ENCODE data around the gene ZNF107.
"Not testable (repeated sequence)": the region's sequence is repeated elsewhere in the genome, so short reads cannot be mapped to it uniquely, and the experiment has no call there.

The ZNF107 gene

DNA sequence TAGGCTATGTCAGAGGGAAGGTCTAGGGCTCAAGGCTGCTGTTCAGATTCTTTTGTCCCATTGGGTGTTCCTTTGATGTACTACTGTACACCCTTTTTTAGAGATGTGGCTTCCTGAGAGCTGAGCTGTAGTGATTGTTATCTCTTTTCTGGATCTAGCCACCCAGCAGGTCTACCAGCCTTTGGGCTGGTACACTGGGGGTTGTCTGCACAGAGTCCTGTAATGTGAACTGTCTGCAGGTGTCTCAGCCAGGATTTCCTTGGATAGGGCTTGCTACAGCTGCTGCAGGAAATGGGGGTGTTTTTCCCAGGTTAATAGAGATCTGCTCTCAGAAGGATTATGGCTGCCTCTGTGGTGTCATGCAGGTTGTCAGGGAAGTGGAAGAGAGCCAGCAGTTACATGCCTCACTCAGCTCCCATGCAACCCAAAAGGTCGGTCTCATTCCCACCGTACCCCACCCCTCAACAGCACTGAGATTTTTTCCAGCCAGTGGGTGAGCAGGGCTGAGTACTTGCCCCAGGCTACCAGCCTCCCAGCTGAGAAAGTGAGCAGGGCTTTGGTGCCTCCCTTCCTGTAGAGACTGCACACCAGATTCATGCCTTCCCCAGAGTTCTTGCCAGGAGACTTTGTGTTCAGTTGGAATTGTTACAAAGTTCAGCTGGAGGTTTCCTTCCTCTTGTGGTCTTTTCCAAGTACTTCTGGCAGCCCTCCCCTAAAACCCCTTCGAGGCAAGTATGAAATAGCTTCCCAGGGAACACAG, 63.3 kb downstream of the ZNF107 start:
- Histone ChIP-seq H3K9me3 (ENCODE audit: control insufficient read depth in 1 of 2, low read length in 2 of 2) (peaks cover 12 to 16% of the 10 kb centered on the region in 2 donors), H3K4me3 (ENCODE audit: low read depth in 1 of 2, low read length in 2 of 2) (no peak overlapping the region), H3K27ac (ENCODE audit: low read depth, low read length) (no peak overlapping the region), H3K9ac (ENCODE audit: low read depth in 1 of 2, low read length in 2 of 2) (no peak overlapping the region), H3K4me1 (ENCODE audit: control insufficient read depth in 1 of 2, insufficient read depth in 2 of 2, low read length in 2 of 2) (no peaks in the 10 kb centered on the region), H3K36me3 (ENCODE audit: control insufficient read depth in 1 of 2, insufficient read depth in 2 of 2, low read length in 2 of 2) (no peaks in the 10 kb centered on the region), H3K27me3 (ENCODE audit: control insufficient read depth in 1 of 2, insufficient read depth in 2 of 2, low read length in 2 of 2) (no peaks in the 10 kb centered on the region)

GRCh38 chr7:64733550-64734240, 67.8 kb downstream of the ZNF107 start:
- Histone ChIP-seq H3K27me3 (ENCODE audit: control insufficient read depth in 1 of 2, insufficient read depth in 2 of 2, low read length in 2 of 2) (no peaks in the 10 kb centered on the region), H3K9me3 (ENCODE audit: control insufficient read depth in 1 of 2, low read length in 2 of 2) (peaks cover 6 to 16% of the 10 kb centered on the region in 2 donors), H3K27ac (ENCODE audit: low read depth, low read length) (no peak overlapping the region), H3K4me3 (ENCODE audit: low read depth in 1 of 2, low read length in 2 of 2) (no peak overlapping the region), H3K9ac (ENCODE audit: low read depth in 1 of 2, low read length in 2 of 2) (no peak overlapping the region), H3K36me3 (ENCODE audit: control insufficient read depth in 1 of 2, insufficient read depth in 2 of 2, low read length in 2 of 2) (no peaks in the 10 kb centered on the region), H3K4me1 (ENCODE audit: control insufficient read depth in 1 of 2, insufficient read depth in 2 of 2, low read length in 2 of 2) (no peaks in the 10 kb centered on the region)

- H3K36me3 ChIP-seq (ENCODE audit: control insufficient read depth in 1 of 2, insufficient read depth in 2 of 2, low read length in 2 of 2) = no peaks in the 10 kb centered on the region
- H3K9ac ChIP-seq (ENCODE audit: low read depth in 1 of 2, low read length in 2 of 2) = no peak overlapping the region
- no peaks in the 10 kb centered on the region for H3K4me1 ChIP-seq (ENCODE audit: control insufficient read depth in 1 of 2, insufficient read depth in 2 of 2, low read length in 2 of 2)
- H3K27me3 ChIP-seq (ENCODE audit: control insufficient read depth in 1 of 2, insufficient read depth in 2 of 2, low read length in 2 of 2) = no peaks in the 10 kb centered on the region
- no peak overlapping the region for H3K4me3 ChIP-seq (ENCODE audit: low read depth in 1 of 2, low read length in 2 of 2)
- H3K9me3 ChIP-seq (ENCODE audit: control insufficient read depth in 1 of 2, low read length in 2 of 2) = peaks cover 0 to 5% of the 10 kb centered on the region in 2 donors
- no peak overlapping the region for H3K27ac ChIP-seq (ENCODE audit: low read depth, low read length)
Observed at GRCh38 chr7:64736575-64736974, 70.6 kb downstream of the ZNF107 start.

DNA sequence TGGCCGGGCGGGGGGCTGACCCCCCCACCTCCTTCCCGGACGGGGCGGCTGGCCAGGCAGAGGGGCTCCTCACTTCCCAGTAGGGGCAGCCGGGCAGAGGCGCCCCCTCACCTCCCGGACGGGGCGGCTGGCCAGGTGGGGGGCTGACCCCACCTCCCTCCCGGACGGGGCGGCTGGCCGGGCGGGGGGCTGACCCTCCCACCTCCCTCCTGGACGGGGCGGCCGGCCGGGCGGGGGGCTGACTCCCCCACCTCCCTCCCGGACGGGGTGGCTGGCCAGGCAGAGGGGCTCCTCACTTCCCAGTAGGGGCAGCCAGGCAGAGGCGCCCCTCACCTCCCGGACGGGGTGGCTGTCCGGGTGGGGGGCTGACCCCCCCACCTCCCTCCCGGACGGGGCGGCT, 72.5 kb downstream of the ZNF107 start:
- not testable (repeated sequence) for H3K9ac ChIP-seq (ENCODE audit: low read depth in 1 of 2, low read length in 2 of 2); H3K4me1 ChIP-seq (ENCODE audit: control insufficient read depth in 1 of 2, insufficient read depth in 2 of 2, low read length in 2 of 2); H3K9me3 ChIP-seq (ENCODE audit: control insufficient read depth in 1 of 2, low read length in 2 of 2); H3K27me3 ChIP-seq (ENCODE audit: control insufficient read depth in 1 of 2, insufficient read depth in 2 of 2, low read length in 2 of 2); H3K4me3 ChIP-seq (ENCODE audit: low read depth in 1 of 2, low read length in 2 of 2); H3K27ac ChIP-seq (ENCODE audit: low read depth, low read length); H3K36me3 ChIP-seq (ENCODE audit: control insufficient read depth in 1 of 2, insufficient read depth in 2 of 2, low read length in 2 of 2)

DNA sequence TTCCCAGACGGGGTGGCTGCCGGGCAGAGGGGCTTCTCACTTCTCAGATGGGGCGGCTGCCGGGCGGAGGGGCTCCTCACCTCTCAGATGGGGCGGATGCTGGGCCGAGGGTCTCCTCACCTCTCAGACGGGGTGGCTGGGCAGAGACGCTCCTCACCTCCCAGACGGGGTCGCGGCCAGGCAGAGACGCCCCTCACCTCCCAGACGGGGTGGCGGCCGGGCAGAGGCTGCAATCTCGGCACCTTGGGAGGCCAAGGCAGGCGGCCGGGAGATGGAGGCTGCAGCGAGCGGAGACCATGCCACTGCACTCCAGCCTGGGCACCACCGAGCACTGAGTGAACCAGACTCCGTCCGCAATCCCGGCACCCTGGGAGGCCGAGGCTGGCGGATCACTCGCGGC, 73.0 kb downstream of the ZNF107 start:
- H3K36me3 ChIP-seq (ENCODE audit: control insufficient read depth in 1 of 2, insufficient read depth in 2 of 2, low read length in 2 of 2); H3K4me3 ChIP-seq (ENCODE audit: low read depth in 1 of 2, low read length in 2 of 2); H3K9ac ChIP-seq (ENCODE audit: low read depth in 1 of 2, low read length in 2 of 2); H3K9me3 ChIP-seq (ENCODE audit: control insufficient read depth in 1 of 2, low read length in 2 of 2); H3K4me1 ChIP-seq (ENCODE audit: control insufficient read depth in 1 of 2, insufficient read depth in 2 of 2, low read length in 2 of 2); H3K27ac ChIP-seq (ENCODE audit: low read depth, low read length); H3K27me3 ChIP-seq (ENCODE audit: control insufficient read depth in 1 of 2, insufficient read depth in 2 of 2, low read length in 2 of 2): not testable (repeated sequence)

- H3K36me3 ChIP-seq (ENCODE audit: control insufficient read depth in 1 of 2, insufficient read depth in 2 of 2, low read length in 2 of 2) = no peaks in the 10 kb centered on the region
- no peak overlapping the region for H3K27ac ChIP-seq (ENCODE audit: low read depth, low read length)
- H3K9ac ChIP-seq (ENCODE audit: low read depth in 1 of 2, low read length in 2 of 2) = no peak overlapping the region
- H3K4me1 ChIP-seq (ENCODE audit: control insufficient read depth in 1 of 2, insufficient read depth in 2 of 2, low read length in 2 of 2) = no peaks in the 10 kb centered on the region
- no peaks in the 10 kb centered on the region for H3K27me3 ChIP-seq (ENCODE audit: control insufficient read depth in 1 of 2, insufficient read depth in 2 of 2, low read length in 2 of 2)
- H3K9me3 ChIP-seq (ENCODE audit: control insufficient read depth in 1 of 2, low read length in 2 of 2) = peaks cover 5 to 9% of the 10 kb centered on the region in 2 donors
- H3K4me3 ChIP-seq (ENCODE audit: low read depth in 1 of 2, low read length in 2 of 2) = no peak overlapping the region
Observed at GRCh38 chr7:64744680-64745079, 78.7 kb downstream of the ZNF107 start.

DNA sequence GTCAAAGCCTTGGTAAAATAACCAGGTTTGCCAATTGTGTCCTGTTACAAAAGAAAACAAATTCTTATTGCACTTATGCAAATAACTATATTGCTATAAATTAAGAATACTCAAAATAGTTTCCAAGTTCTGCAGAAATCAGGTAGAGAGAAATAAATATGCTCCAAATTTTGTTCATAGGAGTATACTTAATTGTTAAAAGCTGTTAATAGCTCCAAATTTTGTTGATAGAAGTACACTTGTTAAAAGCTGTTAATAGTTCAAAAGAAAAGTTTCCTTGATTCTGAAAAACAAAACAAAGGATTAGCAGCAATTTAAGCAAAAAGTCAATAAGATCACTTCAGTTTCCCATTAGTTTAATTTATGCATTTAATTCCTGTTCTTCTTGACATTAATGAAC, 81.9 kb downstream of the ZNF107 start:
- Histone ChIP-seq H3K9me3 (ENCODE audit: control insufficient read depth in 1 of 2, low read length in 2 of 2) (peaks cover 3 to 5% of the 10 kb centered on the region in 2 donors), H3K4me1 (ENCODE audit: control insufficient read depth in 1 of 2, insufficient read depth in 2 of 2, low read length in 2 of 2) (no peaks in the 10 kb centered on the region), H3K4me3 (ENCODE audit: low read depth in 1 of 2, low read length in 2 of 2) (no peak overlapping the region), H3K36me3 (ENCODE audit: control insufficient read depth in 1 of 2, insufficient read depth in 2 of 2, low read length in 2 of 2) (no peaks in the 10 kb centered on the region), H3K27me3 (ENCODE audit: control insufficient read depth in 1 of 2, insufficient read depth in 2 of 2, low read length in 2 of 2) (no peaks in the 10 kb centered on the region), H3K9ac (ENCODE audit: low read depth in 1 of 2, low read length in 2 of 2) (no peak overlapping the region), H3K27ac (ENCODE audit: low read depth, low read length) (no peak overlapping the region)

DNA sequence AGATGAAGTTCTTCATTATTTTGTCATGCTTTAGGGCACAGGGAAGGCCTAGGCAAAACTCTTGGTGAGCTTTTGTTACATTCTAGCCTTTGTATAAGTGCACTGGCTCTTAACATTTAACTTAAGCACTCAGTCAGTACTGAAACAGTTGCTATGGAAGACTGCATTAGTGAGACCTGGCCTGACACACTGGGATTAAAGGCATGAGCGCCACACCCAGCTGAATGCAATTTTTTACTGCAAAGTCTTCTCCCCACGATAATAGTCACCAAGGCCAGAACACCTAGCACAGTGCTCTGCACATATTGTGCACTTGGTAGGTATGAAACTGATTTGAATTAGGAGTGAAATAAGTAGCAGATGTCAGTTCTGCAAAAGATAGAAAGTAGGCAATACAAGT, 87.1 kb downstream of the ZNF107 start:
- H3K27me3 ChIP-seq (ENCODE audit: control insufficient read depth in 1 of 2, insufficient read depth in 2 of 2, low read length in 2 of 2) = no peaks in the 10 kb centered on the region
- H3K36me3 ChIP-seq (ENCODE audit: control insufficient read depth in 1 of 2, insufficient read depth in 2 of 2, low read length in 2 of 2) = no peaks in the 10 kb centered on the region
- no peaks in the 10 kb centered on the region for H3K4me1 ChIP-seq (ENCODE audit: control insufficient read depth in 1 of 2, insufficient read depth in 2 of 2, low read length in 2 of 2)
- H3K4me3 ChIP-seq (ENCODE audit: low read depth in 1 of 2, low read length in 2 of 2) = no peak overlapping the region
- H3K27ac ChIP-seq (ENCODE audit: low read depth, low read length) = no peak overlapping the region
- H3K9ac ChIP-seq (ENCODE audit: low read depth in 1 of 2, low read length in 2 of 2) = no peak overlapping the region
- peaks cover 1 to 2% of the 10 kb centered on the region in 2 donors for H3K9me3 ChIP-seq (ENCODE audit: control insufficient read depth in 1 of 2, low read length in 2 of 2)

- no peaks in the 10 kb centered on the region for H3K27me3 ChIP-seq (ENCODE audit: control insufficient read depth in 1 of 2, insufficient read depth in 2 of 2, low read length in 2 of 2)
- no peak overlapping the region for H3K9ac ChIP-seq (ENCODE audit: low read depth in 1 of 2, low read length in 2 of 2)
- no peaks in the 10 kb centered on the region for H3K36me3 ChIP-seq (ENCODE audit: control insufficient read depth in 1 of 2, insufficient read depth in 2 of 2, low read length in 2 of 2)
- no peak overlapping the region for H3K4me3 ChIP-seq (ENCODE audit: low read depth in 1 of 2, low read length in 2 of 2)
- H3K9me3 ChIP-seq (ENCODE audit: control insufficient read depth in 1 of 2, low read length in 2 of 2) = no peaks in the 10 kb centered on the region
- H3K4me1 ChIP-seq (ENCODE audit: control insufficient read depth in 1 of 2, insufficient read depth in 2 of 2, low read length in 2 of 2) = no peaks in the 10 kb centered on the region
- no peak overlapping the region for H3K27ac ChIP-seq (ENCODE audit: low read depth, low read length)
Observed at GRCh38 chr7:64755865-64756264, 89.9 kb downstream of the ZNF107 start.

GRCh38 chr7:64758151-64758550, 92.2 kb downstream of the ZNF107 start:
- H3K9me3 ChIP-seq (ENCODE audit: control insufficient read depth in 1 of 2, low read length in 2 of 2) = no peaks in the 10 kb centered on the region
- H3K4me3 ChIP-seq (ENCODE audit: low read depth in 1 of 2, low read length in 2 of 2) = no peak overlapping the region
- H3K27me3 ChIP-seq (ENCODE audit: control insufficient read depth in 1 of 2, insufficient read depth in 2 of 2, low read length in 2 of 2) = no peaks in the 10 kb centered on the region
- H3K36me3 ChIP-seq (ENCODE audit: control insufficient read depth in 1 of 2, insufficient read depth in 2 of 2, low read length in 2 of 2) = no peaks in the 10 kb centered on the region
- no peak overlapping the region for H3K27ac ChIP-seq (ENCODE audit: low read depth, low read length)
- no peak overlapping the region for H3K9ac ChIP-seq (ENCODE audit: low read depth in 1 of 2, low read length in 2 of 2)
- H3K4me1 ChIP-seq (ENCODE audit: control insufficient read depth in 1 of 2, insufficient read depth in 2 of 2, low read length in 2 of 2) = no peaks in the 10 kb centered on the region

All from duodenal mucosa (tissue), 2 donors.